Activated CD4-positive, CD25-positive, alpha-beta regulatory T cell treated with anti-CD3 and anti-CD28 coated beads, Interleukin-2, amount 50 U/mL, for 16 hours (primary cell): ENCODE results near the gene CALR3.

Experiments used
- DNase-seq: peaks from one replicate; pipeline ENCODE4 v3.0.0-alpha.2; 2020; ENCODE audit warnings: low read depth, low spot score

CALR3 gene

DNA sequence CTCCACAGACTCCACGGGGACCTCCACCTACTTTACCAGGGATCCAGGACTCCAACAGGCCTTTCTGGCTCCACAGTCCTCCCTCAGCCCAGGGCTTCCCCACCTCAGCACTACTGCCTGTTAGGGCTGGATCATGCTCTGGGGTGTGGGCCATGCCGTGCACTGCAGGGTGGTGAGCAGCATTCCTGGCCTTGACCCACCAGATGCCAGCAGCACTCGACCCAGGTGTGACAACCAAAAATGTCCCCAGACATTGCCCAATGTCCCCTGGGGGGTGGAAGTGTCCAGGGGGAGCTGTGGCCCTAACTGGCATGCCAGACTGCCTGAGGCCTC lies 66.2 kb downstream of the CALR3 start:
- DNase-seq: no peak

GRCh38 chr19:16429066-16429758 lies 66.8 kb downstream of the CALR3 start:
- DNase-seq: no peak
